ENCODE measurements around the gene PLA1A.

Gene PLA1A

DNA sequence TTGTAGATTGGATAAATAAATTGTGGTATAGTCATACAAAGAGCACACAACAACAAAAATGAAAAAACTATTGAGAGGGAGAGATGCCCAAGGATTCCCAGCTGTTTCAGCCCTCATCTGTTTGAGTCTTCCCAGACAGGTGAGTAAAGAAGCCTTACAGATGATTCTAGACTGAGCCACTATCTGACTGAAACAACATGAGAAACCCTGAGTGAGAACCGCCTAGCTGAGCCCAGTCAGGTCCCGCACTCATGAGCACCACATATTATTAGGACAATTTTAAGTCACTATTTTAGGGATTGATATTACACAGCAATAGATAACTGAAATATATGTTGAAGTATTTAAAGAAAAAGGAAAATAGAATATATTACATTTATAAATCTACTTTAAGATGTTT is 43.7 kb downstream of the PLA1A start:
- ChIA-PET CTCF (no interaction called here), POLR2A (interaction anchor here (0.6 kb wide), 2 partner anchors 222 to 1105 kb away, joined by 3 to 4 read pairs; no protein-coding TSS in a partner anchor)
- 100% methylated on average over 1 of the region's 2 CpGs for WGBS (ENCODE audit: insufficient coverage)
- Histone ChIP-seq H3K4me1 (ENCODE audit: control extremely low read depth in 1 of 4, control insufficient read depth in 4 of 4, insufficient read depth in 4 of 4, low read length in 3 of 4) (peaks cover 15 to 36% (median 24%) of the 10 kb centered on the region in 4 experiments), H3K27ac (ENCODE audit: insufficient read depth in 1 of 2, low read depth in 1 of 2, low read length in 2 of 2, poor library complexity in 1 of 2, severe bottlenecking in 2 of 2) (no peak overlapping the region), H3K27me3 (replicated peaks in 2 of 5; ENCODE audit: control insufficient read depth in 4 of 5, insufficient read depth in 5 of 5, low read length in 4 of 5) (no peaks in the 10 kb centered on the region), H3K9me3 (ENCODE audit: control extremely low read depth in 1 of 5, control insufficient read depth in 4 of 5, insufficient read depth in 2 of 5, low read depth in 1 of 5, low read length in 4 of 5) (no peaks in the 10 kb centered on the region), H3K4me3 (ENCODE audit: control insufficient read depth in 1 of 7, extremely low read depth in 1 of 7, insufficient read depth in 4 of 7, low read depth in 2 of 7, low read length in 6 of 7) (no peak overlapping the region), H3K36me3 (ENCODE audit: control insufficient read depth in 4 of 4, insufficient read depth in 4 of 4, low read length in 3 of 4) (peaks cover 0 to 2% (median 0%) of the 10 kb centered on the region in 4 experiments)
- DNase-seq, result no peak

DNA sequence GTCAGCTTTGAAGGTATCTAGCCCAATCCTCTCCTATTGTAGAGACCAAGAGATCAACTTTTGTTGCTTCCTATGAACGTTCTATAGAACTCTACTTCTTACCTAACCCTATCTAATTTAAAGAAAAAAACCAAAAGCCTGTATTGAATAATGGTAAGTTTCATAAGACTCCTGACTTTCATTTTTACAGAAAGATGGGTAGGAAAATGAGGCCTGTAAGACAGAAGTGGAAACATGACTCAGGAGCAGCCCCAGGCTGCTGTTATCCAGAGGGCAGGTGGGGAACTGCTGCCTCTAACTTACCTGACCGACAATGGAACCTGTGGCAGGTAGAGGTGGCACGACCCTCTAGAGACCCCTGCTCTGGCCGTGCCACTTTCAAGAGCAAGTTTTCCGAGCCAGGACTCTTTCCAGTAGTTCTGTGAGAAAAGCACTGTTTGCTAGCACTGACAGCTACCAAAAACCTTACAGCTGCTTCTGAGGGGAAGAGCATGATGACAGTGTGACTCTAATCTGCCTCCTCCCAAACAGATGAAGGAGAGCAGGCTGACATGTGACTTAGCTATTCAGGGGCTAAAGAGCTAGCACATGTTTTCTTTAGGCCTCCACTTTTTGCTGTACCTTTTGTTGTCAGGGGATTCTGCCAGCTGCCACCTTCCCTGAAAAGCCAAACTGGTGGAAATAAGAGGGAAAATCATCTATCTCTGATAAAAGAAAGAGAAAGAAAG is 45.2 kb downstream of the PLA1A start:
- Histone ChIP-seq H3K27me3 (replicated peaks in 2 of 5; ENCODE audit: control insufficient read depth in 4 of 5, insufficient read depth in 5 of 5, low read length in 4 of 5) (no peaks in the 10 kb centered on the region), H3K36me3 (ENCODE audit: control insufficient read depth in 4 of 4, insufficient read depth in 4 of 4, low read length in 3 of 4) (peaks cover 0 to 2% (median 0%) of the 10 kb centered on the region in 4 experiments), H3K4me3 (ENCODE audit: control insufficient read depth in 1 of 7, extremely low read depth in 1 of 7, insufficient read depth in 4 of 7, low read depth in 2 of 7, low read length in 6 of 7) (no peak overlapping the region), H3K9me3 (ENCODE audit: control extremely low read depth in 1 of 5, control insufficient read depth in 4 of 5, insufficient read depth in 2 of 5, low read depth in 1 of 5, low read length in 4 of 5) (no peaks in the 10 kb centered on the region), H3K27ac (ENCODE audit: insufficient read depth in 1 of 2, low read depth in 1 of 2, low read length in 2 of 2, poor library complexity in 1 of 2, severe bottlenecking in 2 of 2) (no peak overlapping the region), H3K4me1 (ENCODE audit: control extremely low read depth in 1 of 4, control insufficient read depth in 4 of 4, insufficient read depth in 4 of 4, low read length in 3 of 4) (peaks cover 9 to 22% (median 12%) of the 10 kb centered on the region in 4 experiments)
- ChIA-PET POLR2A (no interaction called here), CTCF (interaction anchor here (0.8 kb wide), 1 partner anchor 10 kb away, joined by 4 read pairs; no protein-coding TSS in a partner anchor)
- 98% methylated on average over 4 of the region's 5 CpGs for WGBS (ENCODE audit: insufficient coverage)
- DNase-seq, result no peak

DNA sequence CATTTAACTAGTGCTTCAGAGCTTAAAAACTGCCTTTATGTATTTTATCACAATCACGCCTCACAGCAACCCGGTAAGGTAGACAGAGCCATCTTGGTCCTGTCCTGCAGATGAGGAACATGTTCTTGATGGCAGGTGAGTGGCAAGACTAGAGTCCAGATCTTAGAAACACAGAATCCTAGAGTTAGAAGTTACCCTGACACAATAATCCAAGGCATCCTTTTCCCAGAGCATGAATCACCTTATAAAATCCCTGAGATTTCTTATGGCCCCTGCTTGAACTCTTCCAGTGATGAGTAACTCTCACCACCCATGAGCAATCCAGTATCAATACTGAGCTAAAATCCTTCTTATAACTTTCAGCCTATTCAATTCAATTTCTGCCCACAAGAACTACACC is 45.8 kb downstream of the PLA1A start:
- no peaks in the 10 kb centered on the region for H3K27me3 ChIP-seq (replicated peaks in 2 of 5; ENCODE audit: control insufficient read depth in 4 of 5, insufficient read depth in 5 of 5, low read length in 4 of 5)
- DNase-seq, result no peak
- WGBS (ENCODE audit: insufficient coverage), result 100% methylated on average over 2 of the region's 2 CpGs
- peaks cover 0 to 4% (median 1%) of the 10 kb centered on the region in 4 experiments for H3K36me3 ChIP-seq (ENCODE audit: control insufficient read depth in 4 of 4, insufficient read depth in 4 of 4, low read length in 3 of 4)
- H3K27ac ChIP-seq (ENCODE audit: insufficient read depth in 1 of 2, low read depth in 1 of 2, low read length in 2 of 2, poor library complexity in 1 of 2, severe bottlenecking in 2 of 2), result no peak overlapping the region
- ChIA-PET CTCF (interaction anchor here (0.8 kb wide), 1 partner anchor 10 kb away, joined by 4 read pairs; no protein-coding TSS in a partner anchor), POLR2A (no interaction called here)
- H3K9me3 ChIP-seq (ENCODE audit: control extremely low read depth in 1 of 5, control insufficient read depth in 4 of 5, insufficient read depth in 2 of 5, low read depth in 1 of 5, low read length in 4 of 5), result no peaks in the 10 kb centered on the region
- peaks cover 6 to 16% (median 6%) of the 10 kb centered on the region in 4 experiments for H3K4me1 ChIP-seq (ENCODE audit: control extremely low read depth in 1 of 4, control insufficient read depth in 4 of 4, insufficient read depth in 4 of 4, low read length in 3 of 4)
- no peak overlapping the region for H3K4me3 ChIP-seq (ENCODE audit: control insufficient read depth in 1 of 7, extremely low read depth in 1 of 7, insufficient read depth in 4 of 7, low read depth in 2 of 7, low read length in 6 of 7)

DNA sequence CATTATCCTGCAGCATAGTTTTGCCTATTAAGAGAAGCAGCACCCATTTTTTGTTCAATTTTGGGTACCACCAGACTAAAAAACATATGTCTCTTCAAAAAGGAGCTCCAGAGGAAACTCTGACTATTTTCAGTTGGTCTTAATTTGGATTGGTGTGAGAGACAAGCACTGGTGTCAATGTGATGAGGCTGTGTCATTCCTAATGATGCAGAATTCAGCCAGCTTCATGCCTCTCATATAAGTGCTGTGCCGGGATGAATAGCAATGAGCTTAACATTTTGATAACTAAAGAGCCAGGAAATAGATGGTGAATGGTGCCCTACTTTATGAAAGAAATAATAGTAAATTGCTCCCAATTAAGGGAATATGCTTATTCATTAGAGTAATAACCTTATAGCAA is 46.8 kb downstream of the PLA1A start:
- 83% methylated on average over 1 of the region's 1 CpG for WGBS (ENCODE audit: insufficient coverage)
- POLR2A ChIA-PET, result no interaction called here
- Histone ChIP-seq H3K27ac (ENCODE audit: insufficient read depth in 1 of 2, low read depth in 1 of 2, low read length in 2 of 2, poor library complexity in 1 of 2, severe bottlenecking in 2 of 2) (no peak overlapping the region), H3K4me1 (ENCODE audit: control extremely low read depth in 1 of 4, control insufficient read depth in 4 of 4, insufficient read depth in 4 of 4, low read length in 3 of 4) (peaks cover 0 to 7% (median 0%) of the 10 kb centered on the region in 4 experiments), H3K4me3 (ENCODE audit: control insufficient read depth in 1 of 7, extremely low read depth in 1 of 7, insufficient read depth in 4 of 7, low read depth in 2 of 7, low read length in 6 of 7) (no peak overlapping the region), H3K36me3 (ENCODE audit: control insufficient read depth in 4 of 4, insufficient read depth in 4 of 4, low read length in 3 of 4) (peaks cover 0 to 4% (median 1%) of the 10 kb centered on the region in 4 experiments), H3K27me3 (replicated peaks in 2 of 5; ENCODE audit: control insufficient read depth in 4 of 5, insufficient read depth in 5 of 5, low read length in 4 of 5) (no peaks in the 10 kb centered on the region), H3K9me3 (ENCODE audit: control extremely low read depth in 1 of 5, control insufficient read depth in 4 of 5, insufficient read depth in 2 of 5, low read depth in 1 of 5, low read length in 4 of 5) (no peaks in the 10 kb centered on the region)
- CTCF ChIA-PET, result no interaction called here
- no peak for DNase-seq

DNA sequence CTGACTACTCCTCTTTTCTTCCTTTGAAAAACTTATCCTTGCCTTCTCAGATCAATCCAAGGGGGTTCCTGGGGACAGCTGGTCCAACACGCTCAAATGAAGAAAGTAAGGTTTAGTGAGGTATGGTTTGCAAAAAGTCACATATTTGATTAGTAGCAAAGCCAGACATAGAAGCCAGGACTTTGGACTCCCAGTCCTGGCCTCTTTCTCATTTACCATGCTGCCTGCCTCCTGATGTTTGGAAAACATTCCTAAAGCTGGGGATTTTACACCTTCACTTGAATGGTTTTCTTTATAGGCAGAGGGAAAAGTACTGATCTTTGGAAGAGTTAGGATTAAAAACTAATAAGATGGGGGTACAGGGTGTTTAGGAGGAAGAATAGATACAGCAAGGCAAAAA is 48.1 kb downstream of the PLA1A start:
- peaks cover 0 to 4% (median 1%) of the 10 kb centered on the region in 4 experiments for H3K36me3 ChIP-seq (ENCODE audit: control insufficient read depth in 4 of 4, insufficient read depth in 4 of 4, low read length in 3 of 4)
- H3K4me1 ChIP-seq (ENCODE audit: control extremely low read depth in 1 of 4, control insufficient read depth in 4 of 4, insufficient read depth in 4 of 4, low read length in 3 of 4), result peaks cover 0 to 4% (median 0%) of the 10 kb centered on the region in 4 experiments
- no peaks in the 10 kb centered on the region for H3K27me3 ChIP-seq (replicated peaks in 2 of 5; ENCODE audit: control insufficient read depth in 4 of 5, insufficient read depth in 5 of 5, low read length in 4 of 5)
- no peaks in the 10 kb centered on the region for H3K9me3 ChIP-seq (ENCODE audit: control extremely low read depth in 1 of 5, control insufficient read depth in 4 of 5, insufficient read depth in 2 of 5, low read depth in 1 of 5, low read length in 4 of 5)
- no peak for DNase-seq
- ChIA-PET CTCF (no interaction called here), POLR2A (no interaction called here)
- H3K4me3 ChIP-seq (ENCODE audit: control insufficient read depth in 1 of 7, extremely low read depth in 1 of 7, insufficient read depth in 4 of 7, low read depth in 2 of 7, low read length in 6 of 7), result no peak overlapping the region
- H3K27ac ChIP-seq (ENCODE audit: insufficient read depth in 1 of 2, low read depth in 1 of 2, low read length in 2 of 2, poor library complexity in 1 of 2, severe bottlenecking in 2 of 2), result no peak overlapping the region
- no CpG with 5 or more reads among the region's 1 CpG for WGBS (ENCODE audit: insufficient coverage)

DNA sequence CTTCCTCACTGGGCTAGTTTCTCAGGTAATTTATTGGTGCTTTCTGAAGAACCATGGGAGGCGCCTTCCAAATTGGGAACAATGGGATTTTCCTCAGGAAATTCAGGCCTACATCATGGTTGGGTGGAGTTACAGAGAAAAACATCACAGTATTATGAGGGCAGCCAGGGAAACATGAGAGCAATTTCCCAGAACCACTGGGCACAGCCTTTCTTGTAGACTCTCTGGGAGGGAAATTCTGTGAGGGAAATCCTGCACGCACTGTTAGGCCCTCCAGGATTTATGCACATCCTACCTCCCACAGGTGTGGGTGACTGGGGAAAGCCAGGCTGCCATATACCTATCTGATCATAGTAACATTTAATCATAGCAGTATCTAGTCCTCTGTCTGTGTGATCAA is 49.5 kb downstream of the PLA1A start:
- 100% methylated on average over 2 of the region's 2 CpGs for WGBS (ENCODE audit: insufficient coverage)
- no peaks in the 10 kb centered on the region for H3K27me3 ChIP-seq (replicated peaks in 2 of 5; ENCODE audit: control insufficient read depth in 4 of 5, insufficient read depth in 5 of 5, low read length in 4 of 5)
- ChIA-PET CTCF (no interaction called here), POLR2A (no interaction called here)
- DNase-seq, result no peak
- H3K9me3 ChIP-seq (ENCODE audit: control extremely low read depth in 1 of 5, control insufficient read depth in 4 of 5, insufficient read depth in 2 of 5, low read depth in 1 of 5, low read length in 4 of 5), result no peaks in the 10 kb centered on the region
- H3K27ac ChIP-seq (ENCODE audit: insufficient read depth in 1 of 2, low read depth in 1 of 2, low read length in 2 of 2, poor library complexity in 1 of 2, severe bottlenecking in 2 of 2), result no peak overlapping the region
- H3K4me1 ChIP-seq (ENCODE audit: control extremely low read depth in 1 of 4, control insufficient read depth in 4 of 4, insufficient read depth in 4 of 4, low read length in 3 of 4), result peaks cover 0 to 4% (median 0%) of the 10 kb centered on the region in 4 experiments
- peaks cover 0 to 4% (median 1%) of the 10 kb centered on the region in 4 experiments for H3K36me3 ChIP-seq (ENCODE audit: control insufficient read depth in 4 of 4, insufficient read depth in 4 of 4, low read length in 3 of 4)
- no peak overlapping the region for H3K4me3 ChIP-seq (ENCODE audit: control insufficient read depth in 1 of 7, extremely low read depth in 1 of 7, insufficient read depth in 4 of 7, low read depth in 2 of 7, low read length in 6 of 7)

DNA sequence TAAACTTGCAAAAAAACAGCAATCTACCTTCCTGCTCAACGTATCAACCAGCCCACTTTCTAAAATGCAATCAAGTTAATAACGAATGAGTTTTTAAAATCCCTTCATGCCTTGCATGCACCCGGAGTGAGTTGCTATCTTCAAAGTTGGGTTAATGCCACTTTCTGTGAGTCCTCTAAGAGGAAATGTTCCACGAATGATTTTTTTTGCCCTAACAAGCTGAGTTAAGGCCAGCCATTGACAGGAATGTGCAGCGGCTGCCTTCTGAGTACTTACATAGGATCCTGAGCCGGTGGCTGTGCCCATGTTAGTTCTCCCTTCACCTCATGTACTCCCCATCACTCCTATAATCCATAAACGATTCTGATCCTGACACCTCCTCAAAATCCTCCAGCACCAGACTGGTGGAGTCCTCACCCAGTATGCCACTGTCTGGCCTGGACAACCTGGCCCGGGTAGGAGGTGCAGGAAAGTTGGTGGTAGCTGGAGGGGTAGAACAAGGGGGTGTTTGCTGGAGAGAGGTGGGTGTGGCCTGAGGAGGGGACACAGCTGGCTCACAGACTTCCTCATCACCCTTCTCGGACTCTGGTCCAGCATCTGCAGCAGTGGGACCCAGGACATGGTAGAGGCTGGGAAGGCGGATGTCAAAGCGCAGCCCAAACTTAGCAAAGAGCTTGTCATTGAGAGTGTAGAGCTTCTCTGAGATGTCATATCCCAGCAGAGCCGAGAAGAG is 50.3 kb downstream of the PLA1A start:
- Histone ChIP-seq H3K36me3 (ENCODE audit: control insufficient read depth in 4 of 4, insufficient read depth in 4 of 4, low read length in 3 of 4) (peaks cover 0 to 4% (median under 1%) of the 10 kb centered on the region in 4 experiments), H3K27ac (ENCODE audit: insufficient read depth in 1 of 2, low read depth in 1 of 2, low read length in 2 of 2, poor library complexity in 1 of 2, severe bottlenecking in 2 of 2) (no peak overlapping the region), H3K4me3 (ENCODE audit: control insufficient read depth in 1 of 7, extremely low read depth in 1 of 7, insufficient read depth in 4 of 7, low read depth in 2 of 7, low read length in 6 of 7) (no peak overlapping the region), H3K27me3 (replicated peaks in 2 of 5; ENCODE audit: control insufficient read depth in 4 of 5, insufficient read depth in 5 of 5, low read length in 4 of 5) (no peaks in the 10 kb centered on the region), H3K9me3 (ENCODE audit: control extremely low read depth in 1 of 5, control insufficient read depth in 4 of 5, insufficient read depth in 2 of 5, low read depth in 1 of 5, low read length in 4 of 5) (no peaks in the 10 kb centered on the region), H3K4me1 (ENCODE audit: control extremely low read depth in 1 of 4, control insufficient read depth in 4 of 4, insufficient read depth in 4 of 4, low read length in 3 of 4) (peaks cover 0 to 2% (median 0%) of the 10 kb centered on the region in 4 experiments)
- no peak for DNase-seq
- ChIA-PET CTCF (no interaction called here), POLR2A (no interaction called here)
- 95% methylated on average over 9 of the region's 12 CpGs for WGBS (ENCODE audit: insufficient coverage)
